ENCODE data around the gene MAP3K20. TPM values are rescaled to one million over a fixed set of nuclear protein-coding genes. Genes with fewer than 3 reads are reported as not detected.

Gene MAP3K20
- total and polyA plus RNA-seq, 2 experiments from 2014 or later: 7.6 to 9.6 TPM

DNA sequence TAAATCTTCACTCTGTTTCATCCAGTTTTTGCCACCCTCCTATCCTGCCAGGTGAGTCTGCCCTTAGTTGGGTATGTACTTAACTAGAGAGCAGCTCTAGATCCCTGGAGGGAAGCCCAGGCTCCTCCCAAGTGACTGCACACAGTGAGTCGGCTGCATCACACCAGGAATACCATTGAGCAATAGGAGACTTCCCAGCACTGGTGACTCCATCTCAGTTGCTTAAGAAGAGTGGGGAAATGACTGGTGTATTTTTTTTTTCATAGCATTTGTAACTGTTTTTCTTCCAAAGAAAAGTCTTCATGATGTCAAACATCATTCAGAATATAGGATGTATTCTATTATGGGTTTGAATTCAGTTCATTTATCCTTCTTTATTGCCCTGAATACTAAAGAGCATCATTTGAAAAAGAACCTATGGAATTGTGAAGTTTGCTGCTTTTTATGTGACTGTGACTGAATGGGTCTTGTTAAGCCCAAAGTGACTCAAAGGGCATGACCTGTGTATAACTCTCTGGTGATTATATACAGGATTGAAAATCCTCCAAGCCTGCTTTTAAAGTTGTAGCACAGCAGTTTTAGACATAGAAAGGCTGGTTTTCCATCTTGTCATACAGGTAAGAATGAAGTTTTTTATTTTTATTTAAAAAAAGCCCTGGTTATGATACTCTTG lies 84.3 kb downstream of the MAP3K20 start:
- no peak overlapping the region for H3K4me3 Mint-ChIP-seq
- TF ChIP-seq NANOG (IDR thresholded peaks at IDR 0.05; ENCODE audit: borderline replicate concordance): no peak
- Histone ChIP-seq H3K79me2 (replicated peaks; ENCODE audit: insufficient read depth) (no peaks in the 10 kb centered on the region), H3K4me3 (no peak overlapping the region), H3K9me2 (ENCODE audit: insufficient read depth) (0 out of 2 replicates have a peak, but pooled peaks cover 3% of the 10 kb centered on the region), H2AFZ (no peak overlapping the region), H3K27me3 (ENCODE audit: insufficient read depth) (no peaks in the 10 kb centered on the region), H3K4me1 (ENCODE audit: insufficient read depth) (no peaks in the 10 kb centered on the region), H3K36me3 (ENCODE audit: insufficient read depth) (no peaks in the 10 kb centered on the region), H3K27ac (ENCODE audit: low read depth) (no peak overlapping the region), H3K4me2 (no peak overlapping the region), H3F3A (replicated peaks; ENCODE audit: low read depth) (no peaks in the 10 kb centered on the region), H4K20me1 (replicated peaks; ENCODE audit: insufficient read depth) (no peaks in the 10 kb centered on the region)
- DNase-seq (ENCODE audit: low spot score) (peak; percentile 35), ATAC-seq (peak; percentile 94)
- H3K27ac Mint-ChIP-seq: no peak overlapping the region
- peaks cover 4% of the 10 kb centered on the region for H3K4me1 Mint-ChIP-seq
- peaks cover 19% of the 10 kb centered on the region; the same call in 2 of the 3 replicates for H3K36me3 Mint-ChIP-seq (ENCODE audit: low read depth)
- peaks cover 19% of the 10 kb centered on the region for H3K9me3 Mint-ChIP-seq
- H3K27me3 Mint-ChIP-seq (ENCODE audit: insufficient read depth, low read depth, poor library complexity): no peaks in the 10 kb centered on the region

DNA sequence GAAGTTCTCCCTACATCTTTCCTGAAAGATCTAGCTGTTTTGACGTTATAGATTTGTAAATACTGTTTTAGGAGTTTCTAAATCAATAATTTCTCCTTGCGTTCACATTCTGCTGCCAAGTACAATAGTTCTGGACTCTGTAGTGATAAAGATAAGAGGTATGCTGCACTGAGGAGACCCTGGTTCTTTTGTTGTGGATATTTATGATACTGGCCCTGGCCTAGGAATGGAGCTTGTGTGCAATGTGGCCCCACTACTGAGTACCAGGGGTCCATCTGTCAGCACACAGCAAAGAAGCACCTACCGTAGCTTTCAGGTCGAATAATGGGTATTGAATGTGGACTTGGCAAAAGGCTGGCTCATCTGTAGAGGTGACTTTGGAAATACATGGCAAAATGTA lies 85.0 kb downstream of the MAP3K20 start:
- no peak for ATAC-seq
- Histone ChIP-seq H3K27me3 (ENCODE audit: insufficient read depth) (no peaks in the 10 kb centered on the region), H3K79me2 (replicated peaks; ENCODE audit: insufficient read depth) (no peaks in the 10 kb centered on the region), H3K9me2 (ENCODE audit: insufficient read depth) (0 out of 2 replicates have a peak, but pooled peaks cover 3% of the 10 kb centered on the region), H3K4me3 (no peak overlapping the region), H2AFZ (no peak overlapping the region), H3F3A (replicated peaks; ENCODE audit: low read depth) (no peaks in the 10 kb centered on the region), H3K4me1 (ENCODE audit: insufficient read depth) (no peaks in the 10 kb centered on the region), H3K36me3 (ENCODE audit: insufficient read depth) (no peaks in the 10 kb centered on the region), H3K27ac (ENCODE audit: low read depth) (no peak overlapping the region), H3K4me2 (no peak overlapping the region), H4K20me1 (replicated peaks; ENCODE audit: insufficient read depth) (no peaks in the 10 kb centered on the region)
- H3K36me3 Mint-ChIP-seq (ENCODE audit: low read depth): peaks cover 19% of the 10 kb centered on the region; the same call in 2 of the 3 replicates
- no peak for DNase-seq (ENCODE audit: low spot score)
- no peak overlapping the region for H3K27ac Mint-ChIP-seq
- H3K27me3 Mint-ChIP-seq (ENCODE audit: insufficient read depth, low read depth, poor library complexity): no peaks in the 10 kb centered on the region
- no peak overlapping the region for H3K4me3 Mint-ChIP-seq
- peaks cover 16% of the 10 kb centered on the region for H3K9me3 Mint-ChIP-seq
- H3K4me1 Mint-ChIP-seq: peaks cover 4% of the 10 kb centered on the region
- TF ChIP-seq POLR2AphosphoS5 (IDR thresholded peaks at IDR 0.05; ENCODE audit: low read depth) (no peak), EZH2phosphoT487 (IDR thresholded peaks at IDR 0.05; ENCODE audit: unreplicated experiment) (no peak), ZNF331 (CRISPR knock-in tag; IDR thresholded peaks at IDR 0.05; ENCODE audit: low read depth) (no peak), STAT1 (IDR thresholded peaks at IDR 0.05; ENCODE audit: unreplicated experiment) (no peak), NANOG (IDR thresholded peaks at IDR 0.05; ENCODE audit: borderline replicate concordance) (no peak), EZH2 (IDR thresholded peaks at IDR 0.05; ENCODE audit: low read depth, unreplicated experiment) (no peak)
- TF ChIP-seq, protein P1, sequence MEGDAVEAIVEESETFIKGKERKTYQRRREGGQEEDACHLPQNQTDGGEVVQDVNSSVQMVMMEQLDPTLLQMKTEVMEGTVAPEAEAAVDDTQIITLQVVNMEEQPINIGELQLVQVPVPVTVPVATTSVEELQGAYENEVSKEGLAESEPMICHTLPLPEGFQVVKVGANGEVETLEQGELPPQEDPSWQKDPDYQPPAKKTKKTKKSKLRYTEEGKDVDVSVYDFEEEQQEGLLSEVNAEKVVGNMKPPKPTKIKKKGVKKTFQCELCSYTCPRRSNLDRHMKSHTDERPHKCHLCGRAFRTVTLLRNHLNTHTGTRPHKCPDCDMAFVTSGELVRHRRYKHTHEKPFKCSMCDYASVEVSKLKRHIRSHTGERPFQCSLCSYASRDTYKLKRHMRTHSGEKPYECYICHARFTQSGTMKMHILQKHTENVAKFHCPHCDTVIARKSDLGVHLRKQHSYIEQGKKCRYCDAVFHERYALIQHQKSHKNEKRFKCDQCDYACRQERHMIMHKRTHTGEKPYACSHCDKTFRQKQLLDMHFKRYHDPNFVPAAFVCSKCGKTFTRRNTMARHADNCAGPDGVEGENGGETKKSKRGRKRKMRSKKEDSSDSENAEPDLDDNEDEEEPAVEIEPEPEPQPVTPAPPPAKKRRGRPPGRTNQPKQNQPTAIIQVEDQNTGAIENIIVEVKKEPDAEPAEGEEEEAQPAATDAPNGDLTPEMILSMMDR (conservative IDR thresholded peaks at IDR 0.05; ENCODE audit: low read depth in 2 of 2): no peak
- TF ChIP-seq, protein P2, sequence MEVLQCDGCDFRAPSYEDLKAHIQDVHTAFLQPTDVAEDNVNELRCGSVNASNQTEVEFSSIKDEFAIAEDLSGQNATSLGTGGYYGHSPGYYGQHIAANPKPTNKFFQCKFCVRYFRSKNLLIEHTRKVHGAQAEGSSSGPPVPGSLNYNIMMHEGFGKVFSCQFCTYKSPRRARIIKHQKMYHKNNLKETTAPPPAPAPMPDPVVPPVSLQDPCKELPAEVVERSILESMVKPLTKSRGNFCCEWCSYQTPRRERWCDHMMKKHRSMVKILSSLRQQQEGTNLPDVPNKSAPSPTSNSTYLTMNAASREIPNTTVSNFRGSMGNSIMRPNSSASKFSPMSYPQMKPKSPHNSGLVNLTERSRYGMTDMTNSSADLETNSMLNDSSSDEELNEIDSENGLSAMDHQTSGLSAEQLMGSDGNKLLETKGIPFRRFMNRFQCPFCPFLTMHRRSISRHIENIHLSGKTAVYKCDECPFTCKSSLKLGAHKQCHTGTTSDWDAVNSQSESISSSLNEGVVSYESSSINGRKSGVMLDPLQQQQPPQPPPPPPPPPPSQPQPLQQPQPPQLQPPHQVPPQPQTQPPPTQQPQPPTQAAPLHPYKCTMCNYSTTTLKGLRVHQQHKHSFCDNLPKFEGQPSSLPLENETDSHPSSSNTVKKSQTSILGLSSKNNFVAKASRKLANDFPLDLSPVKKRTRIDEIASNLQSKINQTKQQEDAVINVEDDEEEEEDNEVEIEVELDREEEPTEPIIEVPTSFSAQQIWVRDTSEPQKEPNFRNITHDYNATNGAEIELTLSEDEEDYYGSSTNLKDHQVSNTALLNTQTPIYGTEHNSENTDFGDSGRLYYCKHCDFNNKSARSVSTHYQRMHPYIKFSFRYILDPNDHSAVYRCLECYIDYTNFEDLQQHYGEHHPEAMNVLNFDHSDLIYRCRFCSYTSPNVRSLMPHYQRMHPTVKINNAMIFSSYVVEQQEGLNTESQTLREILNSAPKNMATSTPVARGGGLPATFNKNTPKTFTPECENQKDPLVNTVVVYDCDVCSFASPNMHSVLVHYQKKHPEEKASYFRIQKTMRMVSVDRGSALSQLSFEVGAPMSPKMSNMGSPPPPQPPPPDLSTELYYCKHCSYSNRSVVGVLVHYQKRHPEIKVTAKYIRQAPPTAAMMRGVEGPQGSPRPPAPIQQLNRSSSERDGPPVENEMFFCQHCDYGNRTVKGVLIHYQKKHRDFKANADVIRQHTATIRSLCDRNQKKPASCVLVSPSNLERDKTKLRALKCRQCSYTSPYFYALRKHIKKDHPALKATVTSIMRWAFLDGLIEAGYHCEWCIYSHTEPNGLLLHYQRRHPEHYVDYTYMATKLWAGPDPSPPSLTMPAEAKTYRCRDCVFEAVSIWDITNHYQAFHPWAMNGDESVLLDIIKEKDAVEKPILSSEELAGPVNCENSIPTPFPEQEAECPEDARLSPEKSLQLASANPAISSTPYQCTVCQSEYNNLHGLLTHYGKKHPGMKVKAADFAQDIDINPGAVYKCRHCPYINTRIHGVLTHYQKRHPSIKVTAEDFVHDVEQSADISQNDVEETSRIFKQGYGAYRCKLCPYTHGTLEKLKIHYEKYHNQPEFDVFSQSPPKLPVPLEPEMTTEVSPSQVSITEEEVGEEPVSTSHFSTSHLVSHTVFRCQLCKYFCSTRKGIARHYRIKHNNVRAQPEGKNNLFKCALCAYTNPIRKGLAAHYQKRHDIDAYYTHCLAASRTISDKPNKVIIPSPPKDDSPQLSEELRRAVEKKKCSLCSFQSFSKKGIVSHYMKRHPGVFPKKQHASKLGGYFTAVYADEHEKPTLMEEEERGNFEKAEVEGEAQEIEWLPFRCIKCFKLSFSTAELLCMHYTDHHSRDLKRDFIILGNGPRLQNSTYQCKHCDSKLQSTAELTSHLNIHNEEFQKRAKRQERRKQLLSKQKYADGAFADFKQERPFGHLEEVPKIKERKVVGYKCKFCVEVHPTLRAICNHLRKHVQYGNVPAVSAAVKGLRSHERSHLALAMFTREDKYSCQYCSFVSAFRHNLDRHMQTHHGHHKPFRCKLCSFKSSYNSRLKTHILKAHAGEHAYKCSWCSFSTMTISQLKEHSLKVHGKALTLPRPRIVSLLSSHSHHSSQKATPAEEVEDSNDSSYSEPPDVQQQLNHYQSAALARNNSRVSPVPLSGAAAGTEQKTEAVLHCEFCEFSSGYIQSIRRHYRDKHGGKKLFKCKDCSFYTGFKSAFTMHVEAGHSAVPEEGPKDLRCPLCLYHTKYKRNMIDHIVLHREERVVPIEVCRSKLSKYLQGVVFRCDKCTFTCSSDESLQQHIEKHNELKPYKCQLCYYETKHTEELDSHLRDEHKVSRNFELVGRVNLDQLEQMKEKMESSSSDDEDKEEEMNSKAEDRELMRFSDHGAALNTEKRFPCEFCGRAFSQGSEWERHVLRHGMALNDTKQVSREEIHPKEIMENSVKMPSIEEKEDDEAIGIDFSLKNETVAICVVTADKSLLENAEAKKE (CRISPR knock-in tag; IDR thresholded peaks at IDR 0.05): no peak
- TF ChIP-seq, protein P3, sequence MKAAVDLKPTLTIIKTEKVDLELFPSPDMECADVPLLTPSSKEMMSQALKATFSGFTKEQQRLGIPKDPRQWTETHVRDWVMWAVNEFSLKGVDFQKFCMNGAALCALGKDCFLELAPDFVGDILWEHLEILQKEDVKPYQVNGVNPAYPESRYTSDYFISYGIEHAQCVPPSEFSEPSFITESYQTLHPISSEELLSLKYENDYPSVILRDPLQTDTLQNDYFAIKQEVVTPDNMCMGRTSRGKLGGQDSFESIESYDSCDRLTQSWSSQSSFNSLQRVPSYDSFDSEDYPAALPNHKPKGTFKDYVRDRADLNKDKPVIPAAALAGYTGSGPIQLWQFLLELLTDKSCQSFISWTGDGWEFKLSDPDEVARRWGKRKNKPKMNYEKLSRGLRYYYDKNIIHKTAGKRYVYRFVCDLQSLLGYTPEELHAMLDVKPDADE (IDR thresholded peaks at IDR 0.05): no peak
